Tongue (tissue), 2 donors: Measurements from ENCODE around the gene PINK1. TPM values are rescaled to one million over a fixed set of nuclear protein-coding genes. Genes with fewer than 3 reads are reported as not detected.
A peak's percentile ranks its signal among the peaks of the same experiment; 100 is the strongest.

ENCODE experiments used
- DNase-seq: peaks from one replicate; pipeline ENCODE4 v3.0.0-alpha.2; 2015
- total RNA-seq: library from RNA; depleted of rRNA; stranded (reverse); fragments of >200 nt; gene quantifications from one replicate; pipeline ENCODE4 v1.2.3, GENCODE V29; 2014

The PINK1 gene
- total RNA-seq, 1 donor from 2014 or later, result 59.7 TPM

- DNase-seq, result peak; percentile 34
Measured at GRCh38 chr1:20682571-20683236, 49.4 kb downstream of the PINK1 start.

GRCh38 chr1:20683614-20684013 is 50.4 kb downstream of the PINK1 start:
- no peak for DNase-seq

- DNase-seq, result no peak
Measured at GRCh38 chr1:20684050-20684620, 50.9 kb downstream of the PINK1 start.

- DNase-seq, result no peak
Measured at GRCh38 chr1:20684651-20685050, 51.4 kb downstream of the PINK1 start.

GRCh38 chr1:20685099-20685662 is 51.9 kb downstream of the PINK1 start:
- DNase-seq, result no peak

- no peak for DNase-seq
Measured at GRCh38 chr1:20685741-20686140, 52.5 kb downstream of the PINK1 start.

GRCh38 chr1:20686883-20687725 is 53.8 kb downstream of the PINK1 start:
- DNase-seq, result no peak

GRCh38 chr1:20689645-20690056 is 56.4 kb downstream of the PINK1 start:
- no peak for DNase-seq

- no peak for DNase-seq
Measured at GRCh38 chr1:20691872-20692271, 58.6 kb downstream of the PINK1 start.

- no peak for DNase-seq
Measured at GRCh38 chr1:20693623-20694022, 60.4 kb downstream of the PINK1 start.

- DNase-seq, result no peak
Measured at GRCh38 chr1:20695515-20695914, 62.3 kb downstream of the PINK1 start.

- DNase-seq, result peak; percentile 93
Measured at GRCh38 chr1:20696397-20697333, 63.4 kb downstream of the PINK1 start.

- no peak for DNase-seq
Measured at GRCh38 chr1:20697563-20697962, 64.3 kb downstream of the PINK1 start.

GRCh38 chr1:20698195-20698910 is 65.1 kb downstream of the PINK1 start:
- no peak for DNase-seq

- DNase-seq, result peak; percentile 84
Measured at GRCh38 chr1:20699558-20699957, 66.3 kb downstream of the PINK1 start.

GRCh38 chr1:20700636-20701215 is 67.5 kb downstream of the PINK1 start:
- no peak for DNase-seq
